Peyer's patch (tissue), 4 donors: ENCODE measurements around the gene MYMX.

Experiments
- CTCF ChIP-seq, 6 experiments: fragments of 450-650 bp in 4 of 6; fragments of 200-600 bp in 2 of 6; sonication (generic) in 1 of 6; IDR thresholded peaks; one replicate each; pipeline ENCODE4 v1.5.1; 2017 to 2019; ENCODE audit warnings: antibody characterized with exemption in 6 of 6, mild to moderate bottlenecking in 3 of 6, moderate library complexity in 1 of 6
- POLR2A ChIP-seq, 2 donors: fragments of 450-650 bp; IDR thresholded peaks; one replicate each; pipeline ENCODE4 v1.5.1; 2017; ENCODE audit warnings: antibody characterized with exemption in 2 of 2, mild to moderate bottlenecking in 2 of 2, moderate library complexity in 2 of 2

- TF ChIP-seq CTCF (IDR thresholded peaks at IDR 0.05) (no peak), POLR2A (IDR thresholded peaks at IDR 0.05) (no peak)
Measured at GRCh38 chr6:44224029-44224964, 7.6 kb downstream of the MYMX start.
